ENCODE results near the gene SMYD2.
"Not testable (repeated sequence)": the region's sequence is repeated elsewhere in the genome, so short reads cannot be mapped to it uniquely, and the experiment has no call there.

Gene SMYD2

GRCh38 chr1:214271995-214272731 is 8.8 kb upstream of the SMYD2 start:
- no peak for DNase-seq

- DNase-seq, result no peak
These were observed 7.9 kb upstream of the SMYD2 start for GRCh38 chr1:214272964-214273533.

- not testable (repeated sequence) for DNase-seq
These were observed 5.3 kb upstream of the SMYD2 start for GRCh38 chr1:214275700-214276099.

GRCh38 chr1:214276786-214277185 is 4.2 kb upstream of the SMYD2 start:
- DNase-seq, result no peak

DNA sequence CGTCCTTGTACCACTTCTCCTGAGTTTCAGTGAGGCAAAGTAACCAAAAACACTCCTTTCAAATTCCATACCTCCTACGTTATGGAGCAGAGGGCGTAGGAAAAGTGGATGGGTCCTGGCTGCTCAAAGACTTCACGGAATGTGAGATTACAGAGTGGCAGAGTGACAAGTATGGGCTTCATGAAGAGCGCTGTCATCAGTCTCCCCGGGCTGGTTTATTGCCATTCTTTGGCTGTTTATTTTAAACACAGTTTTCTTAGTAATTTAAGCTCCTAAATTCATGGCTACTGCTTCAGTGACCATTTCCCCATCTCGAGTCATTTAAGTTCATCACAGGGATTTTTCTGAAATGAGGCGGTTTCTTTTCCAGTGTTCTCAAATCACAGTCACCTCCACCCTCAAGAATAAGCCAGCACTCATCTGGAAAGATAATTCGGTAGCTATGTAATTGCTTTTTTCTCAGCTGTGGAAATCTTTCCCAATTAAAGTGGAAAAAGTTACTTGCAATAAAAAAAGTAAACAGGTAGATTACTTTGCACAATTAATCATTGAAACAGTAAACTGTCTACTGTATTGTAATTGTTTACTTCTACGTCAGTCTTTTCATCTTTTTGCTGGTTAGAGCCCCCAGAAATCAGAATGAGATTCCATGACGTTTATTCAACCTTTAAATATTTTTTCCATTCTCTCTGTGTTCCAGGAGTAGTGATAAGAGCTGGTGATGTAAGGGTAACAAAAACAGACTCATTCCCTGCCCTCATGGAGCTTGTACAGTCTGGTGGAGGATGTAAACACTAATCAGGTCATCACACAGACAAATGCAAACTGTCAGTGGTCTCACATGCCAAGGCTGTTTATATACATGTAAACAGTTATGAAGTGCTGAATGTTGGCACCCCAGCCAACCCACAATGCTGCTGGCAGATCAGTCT is 3.0 kb upstream of the SMYD2 start:
- no peak for DNase-seq

DNA sequence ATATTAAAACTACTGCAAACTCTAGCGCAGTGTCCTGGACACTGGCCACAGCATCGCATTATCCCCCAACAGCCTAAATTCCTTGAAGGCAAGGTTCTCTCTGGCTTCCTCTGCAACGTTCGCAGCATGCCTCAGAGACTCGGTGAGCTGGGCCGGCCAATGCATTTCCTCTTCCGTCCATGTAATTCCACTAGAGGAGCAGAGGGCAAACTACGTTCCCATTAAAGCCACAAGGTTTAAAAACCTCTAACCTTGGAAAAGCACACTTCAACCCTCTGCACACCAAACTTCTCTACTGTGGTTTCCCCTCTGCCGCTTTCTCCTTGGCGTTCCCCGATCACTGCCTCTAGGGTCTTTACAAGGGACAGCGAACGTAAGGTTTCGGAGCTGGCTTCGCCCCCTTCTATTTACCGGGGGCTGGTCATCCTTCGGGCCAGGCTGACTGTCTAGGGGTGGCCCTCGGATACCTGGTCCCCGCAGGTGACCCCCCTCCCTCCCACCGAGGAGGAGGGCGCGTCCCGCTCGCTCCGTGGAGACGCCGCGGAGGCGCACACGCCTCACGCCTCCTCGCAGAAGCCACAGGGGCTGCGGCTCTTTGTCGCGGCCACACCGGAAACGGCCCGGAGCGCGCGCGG is 456 bp upstream of the SMYD2 start:
- DNase-seq, result peak in 1 of 2 donors; percentile 20

- no peak for DNase-seq
These were observed 1.0 kb downstream of the SMYD2 start for GRCh38 chr1:214281720-214282629.

DNA sequence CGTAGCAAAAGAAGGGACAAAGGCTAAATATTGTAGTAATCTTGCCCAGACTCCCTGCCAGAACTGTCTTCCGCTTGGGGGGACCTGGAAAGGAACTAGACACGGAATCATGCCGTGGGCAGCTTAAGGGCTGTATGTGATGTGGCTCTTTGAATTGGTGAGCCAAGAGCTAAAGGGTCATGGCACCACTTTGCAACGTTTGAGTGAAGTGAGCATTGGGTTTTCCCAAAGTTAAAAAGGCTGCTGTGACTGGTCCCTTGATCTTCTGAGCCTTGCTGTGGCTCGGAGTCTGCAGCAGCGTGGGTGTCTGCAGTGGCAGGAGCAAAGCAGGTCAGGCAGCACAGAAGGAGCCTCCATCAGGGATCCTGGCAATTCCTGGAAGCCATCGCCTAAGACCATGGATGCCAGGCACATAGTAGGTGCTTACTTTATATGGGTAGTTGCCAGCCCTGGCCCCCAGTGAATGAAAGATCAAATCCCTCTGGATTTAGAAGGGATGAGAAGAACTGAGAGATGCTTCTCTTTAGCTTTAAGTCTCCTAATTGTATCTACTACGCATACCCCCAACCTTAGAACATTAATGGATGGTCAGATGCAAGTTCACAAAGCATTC is 1.8 kb downstream of the SMYD2 start:
- DNase-seq, result peak in 1 of 2 donors; percentile 7

- DNase-seq, result no peak
These were observed 4.9 kb downstream of the SMYD2 start for GRCh38 chr1:214285610-214286440.

DNA sequence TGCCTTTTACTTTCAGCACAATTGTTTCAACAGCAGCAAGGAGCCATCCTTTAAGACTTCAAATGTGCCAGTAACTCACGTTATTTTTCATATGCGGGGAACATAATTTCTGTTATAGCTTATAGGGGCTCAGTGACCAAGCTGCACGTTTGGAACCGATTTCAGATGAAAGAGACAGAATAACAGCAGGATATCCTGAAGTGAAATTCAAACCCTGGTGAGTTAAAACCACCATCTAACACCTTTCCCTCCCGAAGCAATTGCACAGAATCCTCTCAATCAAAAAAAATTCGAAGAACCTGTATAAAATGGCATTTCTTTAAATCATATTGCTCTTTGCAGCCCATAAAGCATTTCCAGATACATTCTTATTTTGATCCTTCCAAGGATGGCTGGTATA is 6.9 kb downstream of the SMYD2 start:
- no peak for DNase-seq

GRCh38 chr1:214289574-214290272 is 8.8 kb downstream of the SMYD2 start:
- DNase-seq, result no peak

GRCh38 chr1:214290424-214291037 is 9.6 kb downstream of the SMYD2 start:
- DNase-seq, result no peak

DNA sequence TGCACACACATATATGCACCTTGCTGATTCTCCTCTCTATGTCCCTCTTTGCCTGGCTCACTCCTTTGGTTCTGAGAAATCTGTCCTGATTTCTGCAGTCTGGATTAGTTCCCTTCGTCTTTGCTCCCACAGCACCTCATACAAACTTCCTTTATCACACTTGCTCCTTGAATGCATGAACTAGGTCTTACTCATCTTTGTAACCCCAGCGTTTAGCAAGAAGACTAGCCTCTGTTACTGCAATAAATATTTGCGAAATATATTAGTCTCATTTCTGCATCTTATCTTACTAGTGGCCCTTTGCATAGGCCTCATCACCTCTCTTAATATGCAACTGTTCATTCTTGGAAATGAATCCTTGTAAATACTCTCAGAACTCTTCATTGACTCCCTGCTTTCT is 11.4 kb downstream of the SMYD2 start:
- DNase-seq, result no peak

- no peak for DNase-seq
These were observed 15.0 kb downstream of the SMYD2 start for GRCh38 chr1:214295934-214296333.

DNA sequence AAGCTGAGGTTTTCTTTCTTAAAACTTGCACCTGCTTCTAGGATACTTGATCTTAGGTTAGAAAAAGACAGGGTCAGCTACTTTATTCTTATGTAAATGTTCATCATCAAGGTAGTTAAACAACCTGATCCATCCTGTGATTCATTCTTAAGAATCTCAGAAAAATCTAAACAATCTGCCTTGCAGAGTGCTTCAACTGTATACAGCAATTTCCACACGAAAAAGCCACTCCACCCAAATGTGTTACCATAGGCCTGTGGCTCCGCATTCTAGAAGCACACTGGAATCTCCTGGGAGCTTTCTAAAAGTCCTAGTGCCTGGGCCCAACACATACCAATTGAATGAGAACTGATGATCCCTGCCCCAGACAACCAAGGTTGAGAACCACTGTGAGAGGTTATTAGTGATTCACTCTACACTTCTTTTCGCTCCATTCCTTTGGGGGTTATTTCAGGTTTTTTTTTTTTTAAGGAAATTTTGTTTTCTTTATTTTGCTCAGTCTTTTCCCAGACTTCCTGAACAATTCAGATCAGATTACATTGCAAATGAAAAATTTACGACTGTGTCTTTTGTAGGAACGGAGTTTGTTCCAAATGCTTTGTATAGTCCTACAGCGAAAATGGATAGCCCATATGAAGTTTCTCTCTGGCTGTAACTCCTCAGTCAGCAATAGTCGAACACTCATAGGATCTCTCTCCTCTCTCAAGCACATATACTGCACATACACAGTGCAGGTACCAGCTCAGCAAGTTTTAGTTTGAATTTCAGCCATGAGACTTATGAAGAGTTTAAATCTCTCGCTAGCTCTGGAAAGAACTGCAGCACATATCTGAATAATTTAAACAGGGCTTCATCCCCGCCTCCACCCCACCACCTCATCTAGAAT is 16.1 kb downstream of the SMYD2 start:
- DNase-seq, result no peak

GRCh38 chr1:214300149-214300780 is 19.3 kb downstream of the SMYD2 start:
- no peak for DNase-seq

DNA sequence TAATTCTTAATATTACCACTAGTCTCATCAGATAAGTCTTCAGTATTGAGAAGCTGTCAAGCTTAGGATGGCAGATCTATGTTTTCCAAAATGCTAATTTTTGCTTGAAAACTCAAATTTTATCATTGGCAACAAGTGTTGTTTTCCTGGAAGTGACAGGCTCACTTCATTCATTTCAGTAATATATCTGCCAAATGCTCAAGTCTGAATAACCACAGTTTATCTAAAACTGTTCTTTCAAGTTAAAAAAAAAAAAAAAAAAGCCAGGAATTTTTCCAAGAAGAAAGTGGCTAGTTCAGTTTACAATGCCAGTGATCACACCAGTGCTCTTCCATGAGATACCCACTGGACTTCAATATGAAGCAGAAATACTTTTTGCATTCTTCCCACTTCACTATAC is 20.6 kb downstream of the SMYD2 start:
- no peak for DNase-seq
